GM03348 (cell line): ENCODE results near the gene EML4.
"Not testable (repeated sequence)": the region's sequence is repeated elsewhere in the genome, so short reads cannot be mapped to it uniquely, and the experiment has no call there.

Source experiments
- DNase-seq: peaks from one replicate; pipeline ENCODE4 v3.0.0; 2012; ENCODE audit warnings: low spot score

EML4 gene

DNA sequence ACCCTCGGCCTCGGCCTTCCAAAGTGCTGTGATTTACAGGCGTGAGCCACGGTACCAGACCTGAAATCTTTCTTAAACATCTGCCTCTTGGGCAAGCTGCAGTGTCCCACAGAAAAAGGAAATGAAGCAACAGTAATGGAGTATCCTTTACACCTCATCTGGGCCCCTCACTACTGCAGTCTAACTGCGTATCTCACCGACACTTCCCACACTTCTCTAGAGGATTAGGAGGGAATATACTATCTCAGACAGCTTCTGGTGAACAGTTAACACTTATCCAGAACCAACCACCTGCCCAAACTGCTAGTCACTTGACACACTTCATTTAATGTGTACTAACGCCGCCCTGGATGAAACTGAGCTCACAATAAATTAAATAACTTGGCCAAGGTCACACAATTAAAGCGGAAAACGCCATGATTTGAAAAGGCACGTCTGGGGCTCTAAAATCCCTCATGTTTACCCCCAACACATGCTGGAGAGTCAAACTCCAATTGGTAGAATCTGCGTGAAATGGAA is 190.9 kb downstream of the EML4 start:
- peak; percentile 40 for DNase-seq

- no peak for DNase-seq
Observed at GRCh38 chr2:42360493-42360889, 191.3 kb downstream of the EML4 start.

DNA sequence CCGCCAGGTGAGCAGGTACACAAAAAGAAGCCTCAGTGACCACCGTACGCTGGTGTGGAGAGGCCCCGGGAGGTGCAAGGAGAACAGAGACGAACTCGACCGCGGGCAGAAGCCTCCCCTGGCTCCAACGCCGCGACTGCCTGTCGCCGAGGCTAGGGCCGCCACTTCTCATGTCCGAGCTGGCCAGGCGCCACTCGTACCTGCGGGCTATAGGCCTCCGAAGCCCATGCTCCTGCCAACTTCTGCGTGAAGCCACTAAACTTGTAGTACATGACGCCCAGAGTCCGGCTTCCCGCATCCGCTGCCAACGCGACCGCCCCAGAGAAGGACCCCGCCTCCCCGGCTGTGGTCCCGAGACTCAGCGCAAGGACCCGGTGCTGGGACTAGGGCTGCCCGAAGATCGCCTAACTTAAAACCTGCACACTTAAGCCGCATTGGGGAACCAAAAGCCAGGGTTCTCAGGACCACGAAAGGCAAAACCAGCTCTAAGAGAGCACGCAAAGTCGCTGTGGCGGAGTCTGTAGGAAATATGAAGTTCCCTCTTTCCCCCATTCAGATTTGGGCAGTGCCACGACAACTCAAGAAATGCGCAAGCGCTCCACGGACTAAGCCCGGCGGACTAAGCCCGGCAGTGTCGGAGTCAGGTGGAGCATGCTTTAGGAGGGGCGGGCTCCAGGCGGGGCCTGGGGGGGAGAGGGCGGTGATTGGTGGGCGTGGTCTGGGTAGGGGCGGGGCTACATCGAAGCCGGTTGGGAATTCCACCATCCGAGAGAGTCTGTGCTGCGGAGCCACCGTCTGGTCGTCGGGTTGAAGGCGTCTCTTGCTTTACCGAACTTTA is 192.0 kb downstream of the EML4 start, which contains the start of gene COX7A2L:
TSS of gene COX7A2L (minus strand) at position 328 of the 838 bp plus-strand sequence. CDS start at position 272, 56 bp downstream.
- peak; percentile 99 for DNase-seq

DNA sequence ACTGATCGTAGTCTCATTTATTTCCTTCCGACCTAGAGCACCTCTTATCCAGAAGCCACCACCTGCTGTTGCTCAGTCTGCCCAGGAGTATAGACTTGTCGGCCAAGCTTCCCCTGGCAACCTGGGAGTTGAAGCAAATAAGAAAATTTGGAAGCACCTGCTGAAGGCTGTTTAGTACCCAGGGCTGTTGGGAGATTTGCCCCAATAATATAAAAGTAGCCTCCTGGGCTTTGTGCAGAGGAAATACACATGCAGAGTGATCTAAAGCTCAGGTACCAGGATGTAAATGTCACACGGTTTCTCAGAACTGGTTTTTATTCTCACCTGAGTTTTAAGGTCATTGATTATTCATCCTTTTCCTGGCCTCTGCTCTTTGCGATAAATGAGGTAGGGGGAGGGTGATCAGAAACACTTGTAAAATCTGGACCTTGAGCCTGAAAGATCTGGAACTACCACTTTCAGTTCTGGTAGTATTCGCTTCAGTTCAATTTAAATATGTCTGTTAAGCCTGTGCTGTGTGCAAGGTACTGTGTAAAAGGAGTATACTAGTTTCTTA is 192.7 kb downstream of the EML4 start:
- no peak for DNase-seq

GRCh38 chr2:42363413-42363812 is 194.3 kb downstream of the EML4 start:
- DNase-seq = no peak

DNA sequence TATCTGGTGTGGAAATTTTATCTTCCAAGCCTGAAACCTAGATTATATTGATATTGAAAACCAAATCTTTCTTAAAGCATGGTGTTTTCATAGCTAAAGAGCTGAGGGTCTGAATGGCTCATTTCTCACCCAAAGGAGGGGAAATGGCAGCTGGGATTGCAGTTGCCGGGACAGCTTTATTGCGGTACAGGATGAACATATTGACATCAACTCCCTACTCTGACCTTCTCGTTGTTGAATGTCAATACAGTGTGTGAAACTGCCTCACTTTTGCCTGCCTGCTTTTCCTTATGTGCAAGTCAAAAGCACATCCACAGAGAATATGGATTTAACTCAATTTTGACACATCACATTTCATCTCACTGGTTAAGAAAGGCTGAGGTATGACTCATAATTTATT is 195.5 kb downstream of the EML4 start:
- DNase-seq = no peak

DNA sequence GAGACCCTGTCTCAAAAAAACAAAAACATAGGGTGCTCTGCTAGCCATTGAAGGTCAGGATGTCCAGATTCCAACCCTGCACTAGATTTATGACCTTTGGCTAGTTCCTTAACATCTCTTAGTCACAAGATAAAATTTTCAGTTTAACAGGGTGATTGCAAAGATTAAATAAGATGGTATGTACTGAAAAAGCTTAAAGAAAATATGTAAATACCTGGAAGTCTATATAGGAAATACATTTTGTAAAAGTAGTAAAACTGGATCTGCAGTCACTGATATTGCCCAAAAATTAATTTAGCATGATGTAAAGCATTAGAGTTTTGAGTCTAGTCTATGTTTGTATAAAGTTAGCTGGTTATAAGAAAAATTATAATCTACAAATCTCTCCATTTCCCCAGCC is 197.3 kb downstream of the EML4 start:
- DNase-seq = no peak

DNA sequence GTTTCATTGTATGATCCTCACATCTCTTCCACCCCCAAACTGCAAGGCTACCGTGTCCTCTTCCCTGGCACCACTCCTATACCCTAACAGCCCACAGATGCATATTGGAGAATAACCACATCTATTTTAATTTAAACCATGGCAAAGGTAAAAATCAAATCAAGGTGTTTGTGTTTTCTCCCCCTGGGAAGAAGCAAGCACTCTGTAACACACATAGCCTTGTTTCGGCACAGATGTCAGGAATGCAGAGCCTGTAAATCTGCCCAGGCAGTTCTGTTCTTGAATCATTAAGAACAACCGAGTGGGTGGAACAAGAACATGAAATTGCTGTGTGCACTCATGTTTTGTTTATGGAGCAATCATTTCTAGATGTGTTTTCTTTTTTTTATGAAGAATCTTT is 198.7 kb downstream of the EML4 start:
- peak; percentile 35 for DNase-seq

GRCh38 chr2:42368817-42369531 is 199.8 kb downstream of the EML4 start:
- DNase-seq = no peak

DNA sequence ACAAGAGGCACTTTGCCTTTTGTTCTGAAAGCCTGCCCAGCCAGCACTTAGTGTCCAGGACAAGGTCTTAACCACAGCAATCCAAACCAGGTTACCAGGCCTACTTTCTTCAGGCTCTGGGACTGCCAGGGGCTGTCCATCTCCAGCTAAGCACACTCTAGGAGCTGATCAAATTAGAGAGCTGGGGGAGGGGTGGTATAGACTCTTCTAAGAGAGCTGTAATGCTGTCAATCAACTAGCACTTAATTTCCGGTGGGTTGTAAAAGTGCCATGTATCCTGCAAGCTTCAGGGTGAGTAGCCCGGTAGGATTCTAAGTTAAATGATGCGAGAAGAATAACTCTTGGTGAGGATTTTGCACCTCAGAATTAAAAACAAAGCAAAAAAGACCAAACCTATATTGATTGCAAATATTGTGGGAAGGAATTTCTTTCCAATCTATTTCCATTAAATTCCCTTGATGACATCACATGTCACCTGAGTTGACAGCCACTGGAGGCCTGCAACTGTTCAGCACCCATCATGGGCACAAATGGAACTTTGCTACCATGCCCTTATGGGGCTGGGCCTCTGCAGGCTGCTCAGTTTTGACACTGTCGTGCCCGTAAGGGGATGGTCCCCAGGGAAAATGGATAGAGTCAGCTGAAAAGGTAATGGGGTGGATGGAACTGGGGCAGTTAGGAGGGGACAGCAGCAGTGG is 200.5 kb downstream of the EML4 start:
- no peak for DNase-seq

GRCh38 chr2:42371611-42372473 is 202.7 kb downstream of the EML4 start:
- DNase-seq = no peak

- DNase-seq = no peak
Observed at GRCh38 chr2:42372474-42373200, 203.5 kb downstream of the EML4 start.

DNA sequence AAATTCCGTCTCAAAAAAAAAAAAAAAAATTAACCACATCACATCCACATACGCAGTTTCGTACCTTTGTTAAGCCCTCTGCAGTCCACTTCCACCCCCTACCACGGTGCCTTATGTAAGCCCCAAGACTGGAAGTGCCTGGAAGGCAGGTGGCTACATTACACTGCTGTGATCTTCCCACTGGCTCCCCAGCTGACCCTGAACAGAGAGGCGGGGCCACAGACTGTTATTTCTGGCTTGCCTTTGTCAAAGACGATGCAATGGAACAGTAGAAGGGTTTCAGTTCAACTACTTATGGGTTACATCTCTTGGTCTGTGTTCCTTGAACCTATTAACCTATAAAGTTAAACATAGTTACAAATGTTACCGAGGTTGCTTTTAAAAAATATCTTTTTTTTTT is 207.6 kb downstream of the EML4 start:
- no peak for DNase-seq

- DNase-seq = no peak
Observed at GRCh38 chr2:42378415-42378814, 209.3 kb downstream of the EML4 start.

DNA sequence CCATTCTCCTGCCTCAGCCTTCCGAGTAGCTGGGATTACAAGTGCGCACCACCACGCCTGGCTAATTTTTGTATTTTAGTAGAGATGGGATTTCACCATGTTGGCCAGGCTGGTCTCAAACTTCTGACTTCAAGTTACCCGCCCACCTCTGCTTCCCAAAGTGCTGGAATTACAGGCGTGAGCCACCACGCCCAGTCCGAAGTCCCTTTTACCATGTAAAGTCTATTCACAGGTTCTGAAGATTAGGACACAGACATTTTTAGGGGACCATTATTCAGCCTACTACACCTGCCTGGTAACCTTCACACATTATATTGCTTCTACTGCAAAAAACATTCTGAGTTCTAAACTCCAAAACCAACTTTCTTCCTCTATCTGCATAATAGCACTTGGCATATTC is 210.9 kb downstream of the EML4 start:
- DNase-seq = not testable (repeated sequence)

- DNase-seq = no peak
Observed at GRCh38 chr2:42382144-42382543, 213.0 kb downstream of the EML4 start.
